CMK (cell line): ENCODE data around the gene CX3CL1.
"Not testable (repeated sequence)": the region's sequence is repeated elsewhere in the genome, so short reads cannot be mapped to it uniquely, and the experiment has no call there.

Experiments
- DNase-seq: peaks from one replicate; pipeline ENCODE4 v3.0.0-alpha.2; 2010; ENCODE audit warnings: low read depth

Gene CX3CL1

DNA sequence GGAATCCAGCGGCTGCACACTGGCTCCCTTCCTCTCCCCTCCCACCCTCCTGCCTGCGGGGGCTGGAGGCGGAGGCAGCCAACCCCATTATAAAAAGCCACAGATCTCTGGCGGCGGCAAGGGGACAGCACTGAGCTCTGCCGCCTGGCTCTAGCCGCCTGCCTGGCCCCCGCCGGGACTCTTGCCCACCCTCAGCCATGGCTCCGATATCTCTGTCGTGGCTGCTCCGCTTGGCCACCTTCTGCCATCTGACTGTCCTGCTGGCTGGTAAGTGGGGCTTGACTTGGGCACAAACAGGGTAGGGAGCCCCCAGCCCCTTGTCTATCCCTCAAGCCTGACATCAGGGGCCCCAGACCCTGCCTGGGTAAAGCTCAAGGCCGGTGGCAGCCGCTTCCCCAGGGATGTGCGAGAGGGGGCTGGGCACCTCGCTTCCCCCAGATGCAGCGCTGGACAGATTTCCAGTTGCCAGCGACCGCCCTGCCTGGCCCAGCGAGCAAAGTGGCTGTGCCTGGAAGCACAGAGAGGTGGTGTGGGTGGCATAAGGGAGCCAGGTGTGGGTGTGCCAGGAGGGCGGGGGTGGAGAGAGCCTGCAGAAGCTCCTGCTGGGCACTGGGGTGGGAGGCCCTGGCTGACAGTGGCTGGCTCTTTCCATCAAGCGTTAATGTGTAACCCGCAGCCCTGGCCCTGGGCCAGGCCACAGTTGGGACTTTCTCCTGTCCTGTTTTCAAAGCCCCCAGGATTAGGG is at the start of gene CX3CL1:
CX3CL1 (plus strand) TSS at position 119 of the 745 bp plus-strand sequence; CDS start at position 198, 79 bp downstream.
- DNase-seq, result no peak

DNA sequence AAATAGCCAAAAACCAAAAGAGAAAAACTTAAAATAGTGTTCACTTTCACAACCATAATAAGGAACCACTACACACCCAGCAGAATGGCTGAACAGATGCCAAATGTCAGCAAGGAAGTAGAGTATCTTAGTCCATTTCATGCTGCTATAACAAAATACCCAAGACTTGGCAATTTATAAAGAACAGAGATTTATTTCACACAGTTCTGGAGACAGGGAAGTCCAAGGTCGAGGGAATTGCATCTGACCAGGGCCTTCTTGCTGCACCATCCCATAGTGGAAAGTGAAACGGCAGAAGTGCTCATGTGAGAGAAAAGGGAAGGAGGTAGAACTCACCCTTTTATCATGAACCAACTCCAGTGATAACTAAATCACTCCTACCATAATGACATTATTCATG is 47.5 kb upstream of the CX3CL1 start:
- no peak for DNase-seq

DNA sequence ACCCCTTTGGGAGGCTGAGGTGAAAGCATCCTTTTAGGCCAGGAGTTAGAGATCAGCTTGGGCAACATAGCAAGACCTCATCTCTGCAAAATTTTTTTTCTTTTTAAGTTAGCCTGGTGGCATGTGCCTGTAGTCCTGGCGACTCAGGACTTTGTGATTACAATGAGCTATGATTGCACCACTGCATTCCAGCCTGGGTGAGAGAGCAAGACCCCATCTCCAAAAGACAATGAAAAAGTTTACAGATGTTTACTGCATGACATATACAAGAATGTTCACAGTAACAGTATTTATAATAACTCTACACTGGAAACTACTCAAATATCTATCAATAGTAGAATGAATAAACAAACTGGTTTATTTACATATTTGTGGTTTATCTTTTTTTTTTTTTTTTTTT is 46.8 kb upstream of the CX3CL1 start:
- no peak for DNase-seq

DNA sequence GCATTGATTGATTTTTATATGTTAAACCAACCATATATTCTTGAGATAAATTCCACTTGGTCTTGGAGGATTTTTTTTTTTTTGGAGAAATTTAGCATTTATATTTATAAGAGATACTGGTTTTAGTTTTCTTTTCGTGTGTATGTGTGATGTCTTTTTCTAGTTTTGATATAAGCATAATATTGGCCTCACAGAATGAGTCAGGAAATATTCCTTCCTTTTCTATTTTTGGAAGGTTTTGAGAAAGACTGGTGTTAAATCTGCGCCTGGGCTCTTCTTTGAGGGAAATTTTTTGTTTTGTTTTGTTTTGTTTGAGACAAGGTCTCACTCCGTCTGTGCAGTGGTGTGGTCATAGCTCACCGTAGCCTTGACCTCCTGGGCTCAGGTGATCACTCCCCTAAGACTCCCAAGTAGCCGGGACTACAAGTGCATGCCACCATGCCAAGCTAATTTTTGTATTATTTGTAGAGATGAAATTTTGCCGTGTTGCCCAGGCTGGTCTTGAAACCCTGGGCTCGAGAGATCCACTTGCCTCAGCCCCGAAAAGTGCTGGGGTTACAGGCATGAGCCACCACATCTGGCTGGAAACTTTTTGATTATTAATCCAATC is 42.5 kb upstream of the CX3CL1 start:
- no peak for DNase-seq

DNA sequence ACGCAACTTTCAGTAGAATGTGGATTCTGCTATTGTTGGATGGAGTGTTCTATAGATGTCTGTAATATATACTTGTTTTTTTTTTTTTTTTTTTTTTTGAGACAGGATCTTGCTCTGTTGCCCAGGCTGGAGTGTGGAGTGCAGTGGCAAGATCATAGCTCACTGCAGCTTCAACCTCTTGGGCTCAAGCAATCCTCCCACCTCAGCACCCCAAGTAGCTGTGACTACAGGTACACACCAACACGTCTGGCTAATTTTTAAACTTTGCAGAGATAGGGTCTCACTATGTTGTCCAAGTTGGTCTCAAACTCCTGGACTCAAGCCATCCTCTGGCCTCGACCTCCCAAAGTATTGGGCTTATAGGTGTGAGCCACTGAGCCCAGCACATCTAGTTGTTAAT is 40.9 kb upstream of the CX3CL1 start:
- no peak for DNase-seq

DNA sequence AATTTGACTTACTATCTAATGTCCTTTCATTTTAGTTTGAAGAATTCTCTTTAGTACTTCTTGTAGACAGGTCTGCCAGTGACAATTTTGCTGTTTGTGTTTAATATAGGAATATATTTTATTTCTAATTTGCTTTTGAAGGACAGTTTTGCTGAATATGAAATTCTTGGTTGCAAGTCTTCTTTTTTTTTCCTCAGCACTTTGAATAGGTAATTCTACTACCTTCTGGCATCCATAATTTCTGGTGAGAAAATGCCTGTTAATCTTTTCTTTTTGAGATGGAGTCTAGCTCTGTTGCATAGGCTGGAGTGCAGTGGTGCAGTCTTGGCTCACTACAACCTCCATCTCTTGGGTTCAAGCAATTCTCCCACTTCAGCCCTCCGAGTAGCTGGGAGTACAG is 38.9 kb upstream of the CX3CL1 start:
- DNase-seq, result no peak

DNA sequence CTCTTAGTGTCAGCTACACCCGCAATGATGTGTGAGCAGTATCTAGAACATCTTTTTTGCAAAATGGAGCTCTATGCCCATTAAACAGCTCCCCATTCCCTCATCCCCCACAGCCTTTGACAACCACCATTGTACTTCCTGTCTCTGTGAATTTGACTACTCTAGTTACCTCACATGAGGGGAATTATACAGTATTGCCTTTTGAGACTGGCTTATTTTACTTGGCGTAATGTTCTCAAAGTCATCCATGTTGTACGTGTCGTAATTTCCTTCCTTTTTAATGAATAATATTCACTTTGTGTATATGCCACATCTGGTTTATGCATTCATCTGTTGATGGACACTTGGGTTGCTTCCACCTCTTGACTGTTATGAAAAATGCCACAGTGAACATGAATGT is 36.9 kb upstream of the CX3CL1 start:
- no peak for DNase-seq

DNA sequence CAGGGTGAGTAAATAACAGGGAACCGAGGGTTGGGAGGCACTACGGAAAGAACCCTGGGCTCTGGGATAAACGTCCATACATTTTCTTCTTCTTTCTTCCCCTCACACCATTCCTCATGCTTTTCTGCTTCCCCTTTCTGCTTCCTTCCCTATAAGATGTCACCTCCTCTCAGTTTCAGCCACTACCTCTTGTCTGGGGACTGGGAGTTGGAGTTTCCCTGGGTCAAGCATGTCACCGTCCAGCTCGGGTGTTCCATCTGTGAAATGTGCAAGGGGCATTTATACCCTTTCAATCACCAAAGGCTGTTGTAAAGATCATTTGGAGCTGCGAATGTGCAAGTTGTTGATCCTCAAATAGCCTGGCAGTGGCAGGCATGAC is 31.2 kb upstream of the CX3CL1 start:
- no peak for DNase-seq

DNA sequence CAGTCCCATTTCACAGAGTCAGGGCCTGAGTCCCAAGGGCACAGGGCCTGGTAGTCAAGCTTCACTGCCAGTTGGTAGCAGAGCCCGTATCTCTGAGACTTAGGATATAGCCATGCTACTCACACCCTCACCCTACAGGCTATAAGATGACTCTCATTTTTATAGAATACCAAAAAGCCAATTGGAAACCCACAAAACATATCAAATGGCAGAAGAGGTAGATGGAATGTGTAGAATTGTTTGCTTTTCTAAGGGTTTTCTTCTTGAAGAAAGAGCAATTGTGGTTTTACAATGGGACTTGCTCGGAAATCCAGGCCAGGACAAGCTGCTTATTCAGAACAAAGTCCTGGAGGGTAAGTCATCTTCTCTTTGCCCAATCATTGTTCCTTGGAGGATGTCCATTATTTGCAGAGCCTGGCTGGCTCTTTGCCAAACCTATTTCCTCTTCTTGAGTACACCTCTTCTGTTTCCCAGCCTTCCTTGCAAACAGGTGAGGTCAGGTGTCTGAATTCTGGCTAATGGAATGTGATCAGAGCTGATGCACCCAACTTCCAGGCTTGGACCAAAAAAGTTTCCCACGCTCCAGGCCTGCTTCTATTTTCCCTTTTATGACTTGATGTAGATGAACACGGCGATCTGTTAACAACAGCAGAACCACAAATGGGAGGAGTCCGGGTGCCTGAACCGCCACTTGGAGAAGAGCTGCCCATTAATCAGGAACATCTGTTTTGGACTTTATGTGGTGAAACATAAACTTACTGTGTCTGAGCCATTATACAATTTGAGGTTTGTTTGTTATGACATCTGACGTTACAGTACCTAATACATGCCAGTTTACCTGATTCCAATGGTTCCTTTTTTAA is 30.6 kb upstream of the CX3CL1 start:
- DNase-seq, result peak; percentile 17

DNA sequence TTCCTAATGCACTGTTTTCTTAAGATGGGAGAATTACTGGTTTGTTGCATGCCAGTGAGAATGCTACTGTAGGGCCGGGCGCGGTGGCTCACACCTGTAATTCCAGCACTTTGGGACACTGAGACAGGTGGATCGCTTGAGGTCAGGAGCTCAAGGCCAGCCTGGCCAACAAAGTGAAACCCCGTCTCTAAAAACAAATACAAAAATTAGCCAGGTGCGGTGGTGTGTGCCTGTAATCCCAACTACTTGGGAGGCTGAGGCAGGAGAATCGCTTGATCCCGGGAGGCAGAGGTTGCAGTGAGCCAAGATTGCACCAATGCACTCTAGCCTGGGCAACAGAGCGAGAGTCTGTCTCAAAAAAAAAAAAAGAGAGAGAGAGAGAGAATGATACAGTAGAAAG is 29.7 kb upstream of the CX3CL1 start:
- not testable (repeated sequence) for DNase-seq

DNA sequence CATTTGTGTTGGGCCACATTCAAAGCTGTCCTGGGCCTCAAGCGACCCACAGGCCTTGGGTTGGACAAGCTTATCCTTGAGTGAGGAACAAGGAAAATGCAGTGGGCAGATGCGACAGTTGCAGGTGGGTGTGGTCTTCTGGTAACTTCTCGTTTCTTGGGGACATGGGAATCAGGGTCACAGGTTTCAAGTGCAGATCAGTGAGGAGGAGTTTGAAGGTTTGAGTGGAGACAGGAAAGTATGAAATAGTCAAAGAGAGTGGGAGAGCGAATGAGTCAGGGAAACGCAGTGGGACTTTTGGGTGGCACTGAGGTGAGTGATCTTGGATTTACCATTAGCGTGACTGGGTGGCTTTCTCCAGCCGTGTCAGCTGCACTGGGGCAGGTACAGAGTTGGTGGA is 29.1 kb upstream of the CX3CL1 start:
- no peak for DNase-seq

DNA sequence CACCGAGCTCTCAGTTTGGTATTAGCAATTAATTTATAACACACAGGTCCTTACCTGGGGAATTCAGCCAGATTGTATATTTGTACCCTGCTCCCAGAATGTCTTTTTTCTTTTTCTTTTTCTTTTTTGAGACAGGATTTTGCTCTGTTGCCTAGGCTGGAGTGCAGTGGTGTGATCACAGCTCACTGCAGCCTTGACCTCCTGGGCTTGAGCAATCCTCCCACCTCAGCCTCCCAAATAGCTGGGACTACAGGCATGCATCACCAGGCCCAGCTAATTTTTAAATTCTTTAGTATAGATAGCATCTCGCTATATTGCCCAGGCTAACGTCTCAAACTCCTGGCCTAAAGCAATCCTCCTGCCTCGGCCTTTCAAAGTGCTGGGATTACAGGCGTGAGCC is 28.2 kb upstream of the CX3CL1 start:
- not testable (repeated sequence) for DNase-seq

DNA sequence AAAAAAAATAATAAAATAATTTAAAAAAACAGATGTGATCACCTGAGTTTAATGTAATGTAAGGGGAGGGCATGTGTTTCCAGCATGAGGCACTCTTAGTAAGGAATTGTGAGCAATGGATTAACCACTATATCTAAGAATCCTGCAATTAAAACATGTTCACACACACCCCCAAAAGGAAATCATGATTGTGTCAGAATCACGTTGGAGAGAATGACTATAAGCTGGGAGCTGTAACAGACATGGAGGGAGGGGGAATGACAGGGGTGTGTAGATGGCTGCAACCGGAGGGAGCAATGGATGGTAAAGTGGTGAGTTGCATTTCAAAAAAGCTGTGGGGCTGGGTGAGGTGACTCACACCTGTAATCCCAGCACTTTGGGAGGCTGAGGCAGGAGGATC is 27.3 kb upstream of the CX3CL1 start:
- no peak for DNase-seq

DNA sequence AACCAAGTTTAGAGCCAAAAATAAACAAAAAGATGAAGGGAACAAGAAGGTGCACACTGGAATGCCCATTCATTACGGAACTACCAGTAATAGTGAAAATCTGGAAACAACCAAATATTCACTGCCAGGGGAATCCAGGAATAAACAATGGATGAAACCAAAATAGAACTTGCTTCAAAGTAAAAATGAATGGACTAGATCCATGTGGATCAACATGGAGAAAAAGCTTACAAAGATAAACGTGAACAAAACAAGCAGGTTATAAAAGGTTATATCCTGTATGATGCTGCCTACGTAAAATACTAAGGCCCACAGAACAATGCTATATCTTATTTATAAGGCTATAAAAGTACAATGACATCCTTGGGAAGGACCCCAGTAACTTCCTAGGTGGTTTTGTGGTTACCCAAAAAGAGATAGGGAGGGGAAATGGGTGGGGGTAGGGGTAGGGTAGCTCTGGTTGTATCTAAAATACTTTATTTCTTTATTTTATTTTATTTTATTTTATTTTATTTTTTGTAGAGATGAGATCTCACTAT is 26.6 kb upstream of the CX3CL1 start:
- DNase-seq, result no peak

DNA sequence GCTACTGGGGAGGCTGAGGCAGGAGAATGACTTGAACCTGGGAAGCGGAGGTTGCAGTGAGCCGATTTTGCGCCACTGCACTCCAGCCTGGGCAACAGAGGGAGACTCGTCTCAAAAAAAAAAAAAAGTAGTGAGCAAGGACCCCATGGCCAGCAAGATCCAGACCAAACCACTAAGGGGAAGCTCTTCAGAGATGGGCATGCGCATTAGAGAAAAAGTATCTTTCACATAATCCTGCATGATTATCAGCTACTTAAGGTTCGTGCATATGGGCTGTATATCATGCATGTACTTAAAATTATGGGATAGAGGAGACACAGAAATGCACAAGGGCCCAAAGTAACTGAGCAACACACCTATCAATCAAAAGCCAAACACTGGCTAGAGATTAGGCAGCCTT is 24.4 kb upstream of the CX3CL1 start:
- DNase-seq, result no peak

DNA sequence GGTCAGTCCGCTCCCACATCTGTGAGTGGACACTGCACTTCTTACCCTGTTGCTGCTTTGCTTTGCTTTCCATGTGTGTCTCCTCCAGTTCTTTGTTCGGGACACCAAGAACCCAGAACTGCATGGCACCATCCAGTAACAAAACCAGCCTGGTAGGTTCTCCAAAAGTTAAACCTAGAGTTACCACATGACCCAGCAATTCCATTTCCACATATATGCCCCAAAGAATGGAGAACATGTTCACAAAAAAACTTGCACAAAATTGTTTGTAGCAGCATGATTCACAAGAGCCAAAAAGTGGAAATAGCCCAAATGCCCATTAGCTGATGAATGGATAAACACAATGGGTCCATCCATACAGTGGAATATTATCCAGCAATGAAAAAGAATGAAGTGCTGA is 24.0 kb upstream of the CX3CL1 start:
- DNase-seq, result no peak

DNA sequence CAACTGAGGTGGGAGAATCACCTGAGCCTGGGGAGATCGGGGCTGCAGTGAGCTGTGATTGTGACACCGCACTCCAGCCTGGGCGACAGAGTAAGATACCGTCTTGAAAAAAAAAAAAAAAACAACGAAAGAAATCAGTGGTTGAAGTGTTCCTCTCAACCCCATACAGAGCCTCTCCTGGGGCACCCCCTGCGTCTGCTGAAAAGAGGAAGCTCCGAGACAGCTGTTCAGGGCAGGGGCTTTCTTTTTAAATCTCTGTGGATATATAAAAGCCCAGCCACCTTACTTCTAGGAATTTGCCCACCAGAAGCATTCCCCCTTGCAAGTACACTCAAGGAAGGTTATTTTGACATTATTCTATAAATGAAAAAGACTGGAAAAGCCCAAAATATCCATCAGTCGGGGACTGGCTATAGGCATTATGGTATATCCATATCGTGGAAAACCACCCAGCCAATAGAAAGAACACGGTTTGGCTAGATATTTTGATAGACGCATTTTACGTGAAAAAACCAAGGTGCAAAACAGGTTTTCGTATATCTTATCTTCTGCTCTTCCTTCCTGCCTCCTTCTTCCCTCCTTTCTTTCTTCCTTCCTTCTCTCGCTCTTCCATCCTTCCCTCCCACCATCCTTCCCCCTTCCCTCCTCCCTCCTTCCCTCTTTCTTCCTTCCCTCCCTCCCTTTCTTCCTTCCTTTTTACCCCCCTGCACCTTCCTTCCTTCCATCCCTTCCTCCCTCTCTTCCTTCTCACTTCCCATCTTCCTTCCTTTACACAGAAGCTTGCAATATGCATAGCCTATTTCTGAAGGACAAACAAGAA is 22.9 kb upstream of the CX3CL1 start:
- DNase-seq, result no peak

DNA sequence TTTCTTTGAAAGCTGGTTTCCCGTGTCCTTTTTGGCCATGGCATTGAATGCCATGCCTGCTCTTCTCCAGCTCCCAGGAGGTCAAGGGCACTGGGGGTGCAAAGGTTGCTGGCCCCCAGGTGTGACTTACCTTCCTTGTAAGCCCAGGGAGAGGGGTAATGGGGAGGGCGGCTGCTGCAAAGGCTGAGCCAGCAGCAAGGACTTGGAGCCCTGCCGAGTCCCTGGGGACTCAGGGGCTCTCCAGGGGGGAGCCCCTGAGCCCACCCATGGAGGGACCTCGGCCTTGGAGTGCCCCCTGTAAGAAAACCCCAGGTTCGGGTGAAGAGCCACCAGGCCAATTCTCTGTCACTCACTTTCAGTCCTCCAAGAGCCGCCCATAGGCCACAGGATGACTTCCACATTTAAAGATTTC is 19.6 kb upstream of the CX3CL1 start:
- no peak for DNase-seq

DNA sequence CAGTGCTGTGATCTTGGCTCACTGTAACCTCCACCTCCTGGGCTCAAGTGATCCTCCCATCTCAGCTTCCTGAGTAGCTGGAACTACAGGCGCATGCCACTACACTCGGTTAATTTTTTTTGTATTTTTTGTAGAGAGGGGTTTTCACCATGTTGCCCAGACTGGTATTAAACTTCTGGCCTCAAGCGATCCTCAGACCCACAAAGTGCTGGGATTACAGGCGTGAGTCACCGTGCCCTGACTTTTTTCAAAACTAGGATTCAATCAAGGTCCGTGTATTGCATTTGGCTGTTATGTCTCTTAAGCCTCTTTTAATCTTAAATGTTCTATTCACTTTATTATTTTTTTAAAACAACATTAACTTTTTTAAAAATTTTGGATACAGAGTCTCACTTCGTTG is 18.0 kb upstream of the CX3CL1 start:
- no peak for DNase-seq

DNA sequence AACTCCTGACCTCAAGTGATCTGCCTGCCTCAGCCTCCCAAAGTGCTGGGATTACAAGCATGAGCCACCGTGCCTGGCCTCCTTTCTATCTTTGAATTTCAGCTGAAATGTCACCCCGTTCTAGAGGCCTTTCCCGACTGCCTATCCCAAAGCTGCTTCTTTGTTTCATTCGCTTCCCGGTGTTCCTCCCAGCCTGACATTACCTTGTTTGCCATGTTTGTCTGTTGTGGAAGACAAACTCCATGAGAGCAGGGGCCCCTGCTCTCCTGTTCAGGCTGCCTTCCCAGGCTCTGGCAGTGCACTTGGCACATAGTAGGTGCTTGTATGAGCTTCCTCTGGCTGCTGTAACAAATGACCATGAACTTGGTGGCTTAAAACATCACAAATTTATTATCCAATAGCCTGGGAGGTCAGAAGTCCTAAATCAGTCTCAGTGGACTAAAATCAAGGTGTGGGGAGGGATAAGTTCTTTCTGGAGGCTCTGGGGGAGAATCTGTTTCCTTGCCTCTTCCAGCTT is 16.3 kb upstream of the CX3CL1 start:
- no peak for DNase-seq

DNA sequence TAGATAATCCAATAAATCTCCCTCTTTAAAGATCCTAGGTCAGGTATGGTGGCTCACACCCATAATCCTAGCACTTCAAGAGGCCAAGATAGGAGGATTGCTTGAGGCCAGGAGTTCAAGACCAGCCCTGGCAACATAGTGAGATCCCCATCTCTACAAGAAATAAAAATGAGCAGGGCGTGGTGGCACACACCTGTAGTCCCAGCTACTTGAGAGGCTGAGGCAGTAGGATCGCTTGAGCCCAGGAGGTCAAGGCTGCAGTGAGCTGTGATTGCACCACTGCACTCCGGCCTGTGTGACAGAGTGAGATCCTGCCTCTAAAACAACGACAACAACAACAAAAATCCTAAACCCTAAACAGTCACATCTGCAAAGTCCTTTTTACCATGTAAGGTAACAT is 15.7 kb upstream of the CX3CL1 start:
- DNase-seq, result no peak
